Liver (tissue), 3 donors: ENCODE measurements around the gene MST1R.

Experiments
- CTCF ChIP-seq: fragments of 150-350 bp; IDR thresholded peaks from 2 replicates; pipeline ENCODE4 v1.5.1; 2017; ENCODE audit warnings: improper control_type of control experiment, low read depth, low read length; ENCODE audit not compliant: missing input control
- EGR1 ChIP-seq, 2 donors: IDR thresholded peaks; 2 replicates each; pipeline ENCODE4 v1.6.1; 2016 to 2018; ENCODE audit warnings: antibody characterized with exemption in 2 of 2, low read depth in 2 of 2
- GABPA ChIP-seq, 2 donors: IDR thresholded peaks in 1 of 2; conservative IDR thresholded peaks in 1 of 2; 2 replicates each; pipeline ENCODE4 v1.6.1; 2016; ENCODE audit warnings: antibody characterized with exemption in 2 of 2, mild to moderate bottlenecking in 1 of 2, moderate library complexity in 1 of 2
- JUND ChIP-seq, 2 donors: IDR thresholded peaks; 2 replicates each; pipeline ENCODE4 v1.6.1; 2016; ENCODE audit warnings: antibody characterized with exemption in 2 of 2
- RAD21 ChIP-seq, 2 donors: IDR thresholded peaks; 2 replicates each; pipeline ENCODE4 v1.6.1; 2016; ENCODE audit warnings: antibody characterized with exemption in 2 of 2, mild to moderate bottlenecking in 2 of 2
- REST ChIP-seq: IDR thresholded peaks from 2 replicates; pipeline ENCODE4 v1.6.1; 2016; ENCODE audit warnings: antibody characterized with exemption, mild to moderate bottlenecking
- RXRA ChIP-seq, 2 donors: IDR thresholded peaks; 2 replicates each; pipeline ENCODE4 v1.6.1; 2017 to 2018; ENCODE audit warnings: antibody characterized with exemption in 2 of 2, mild to moderate bottlenecking in 1 of 2
- SP1 ChIP-seq: IDR thresholded peaks from 2 replicates; pipeline ENCODE4 v1.6.1; 2018; ENCODE audit warnings: antibody characterized with exemption, mild to moderate bottlenecking
- TAF1 ChIP-seq: conservative IDR thresholded peaks from 2 replicates; pipeline ENCODE4 v1.6.1; 2016; ENCODE audit warnings: antibody characterized with exemption, mild to moderate bottlenecking
- YY1 ChIP-seq: IDR thresholded peaks from 2 replicates; pipeline ENCODE4 v1.6.1; 2016; ENCODE audit warnings: antibody characterized with exemption, mild to moderate bottlenecking
- ZBTB33 ChIP-seq: IDR thresholded peaks from 2 replicates; pipeline ENCODE4 v1.6.1; 2016; ENCODE audit warnings: antibody characterized with exemption
- donor health status: healthy.
- donor health status: healthy.

- no peak for TF ChIP-seq CTCF
- no peak for TF ChIP-seq GABPA (IDR thresholded peaks at IDR 0.05 in 1 of 2, conservative IDR thresholded peaks at IDR 0.05 in 1 of 2)
- TF ChIP-seq RAD21 (IDR thresholded peaks at IDR 0.05) = no peak
- no peak for TF ChIP-seq YY1
- no peak for TF ChIP-seq RXRA (IDR thresholded peaks at IDR 0.05)
- no peak for TF ChIP-seq EGR1 (IDR thresholded peaks at IDR 0.05; ENCODE audit: low read depth in 2 of 2)
- TF ChIP-seq REST = no peak
- no peak for TF ChIP-seq TAF1
- TF ChIP-seq JUND (IDR thresholded peaks at IDR 0.05) = no peak
- TF ChIP-seq SP1 = no peak
- TF ChIP-seq ZBTB33 = no peak
These were observed 21.0 kb upstream of the MST1R start for GRCh38 chr3:49924683-49925082.
